Activated CD4-positive, alpha-beta T cell treated with anti-CD3 and anti-CD28 coated beads, Interleukin-2, Interleukin-6, amounts not matched to agents 100 ng/mL and 50 ng/mL, durations not matched to agents 16 hours and 8 hours (primary cell): ENCODE data around the gene TRIM33.

Experiments
- DNase-seq: peaks from one replicate; pipeline ENCODE4 v3.0.0-alpha.2; 2020

TRIM33 gene

GRCh38 chr1:114511032-114511785, at the start of gene TRIM33:
TRIM33 (minus strand) TSS chr1:114511203; CDS start chr1:114511076, 127 bp downstream.
- DNase-seq = peak; percentile 95

GRCh38 chr1:114559356-114559755, 48.4 kb upstream of the TRIM33 start:
- DNase-seq = no peak

GRCh38 chr1:114558544-114558943, 47.5 kb upstream of the TRIM33 start:
- peak; percentile 7 for DNase-seq

- DNase-seq = no peak
These were observed 43.6 kb upstream of the TRIM33 start for GRCh38 chr1:114554577-114554976.

- no peak for DNase-seq
These were observed 41.2 kb upstream of the TRIM33 start for GRCh38 chr1:114552106-114552639.

GRCh38 chr1:114551400-114551799, 40.4 kb upstream of the TRIM33 start:
- no peak for DNase-seq

GRCh38 chr1:114550336-114550735, 39.3 kb upstream of the TRIM33 start:
- no peak for DNase-seq

- no peak for DNase-seq
These were observed 38.1 kb upstream of the TRIM33 start for GRCh38 chr1:114549137-114549536.

GRCh38 chr1:114547076-114547475, 36.1 kb upstream of the TRIM33 start:
- DNase-seq = no peak

GRCh38 chr1:114545796-114546195, 34.8 kb upstream of the TRIM33 start:
- no peak for DNase-seq

- no peak for DNase-seq
These were observed 34.3 kb upstream of the TRIM33 start for GRCh38 chr1:114545315-114545714.

GRCh38 chr1:114540821-114541220, 29.8 kb upstream of the TRIM33 start:
- no peak for DNase-seq

- no peak for DNase-seq
These were observed 29.3 kb upstream of the TRIM33 start for GRCh38 chr1:114540272-114540671.

GRCh38 chr1:114536043-114536442, 25.0 kb upstream of the TRIM33 start:
- DNase-seq = no peak

GRCh38 chr1:114535401-114535800, 24.4 kb upstream of the TRIM33 start:
- no peak for DNase-seq

GRCh38 chr1:114531094-114531493, 20.1 kb upstream of the TRIM33 start:
- DNase-seq = no peak

- DNase-seq = no peak
These were observed 19.2 kb upstream of the TRIM33 start for GRCh38 chr1:114530224-114530623.

GRCh38 chr1:114524944-114525343, 13.9 kb upstream of the TRIM33 start:
- DNase-seq = peak; percentile 4

GRCh38 chr1:114522264-114522575, 11.2 kb upstream of the TRIM33 start:
- DNase-seq = no peak

- no peak for DNase-seq
These were observed 10.6 kb upstream of the TRIM33 start for GRCh38 chr1:114521396-114522263.

GRCh38 chr1:114517348-114517747, 6.3 kb upstream of the TRIM33 start:
- DNase-seq = no peak

- DNase-seq = no peak
These were observed 1.7 kb upstream of the TRIM33 start for GRCh38 chr1:114512595-114513280.

- peak; percentile 47 for DNase-seq
These were observed 550 bp downstream of the TRIM33 start for GRCh38 chr1:114510274-114511031.
